GM19240 (cell line): ENCODE measurements around the gene OR2A1.
"Not testable (repeated sequence)": the region's sequence is repeated elsewhere in the genome, so short reads cannot be mapped to it uniquely, and the experiment has no call there.

ENCODE experiments used
- DNase-seq: peaks from one replicate; pipeline ENCODE4 v3.0.0; 2011; ENCODE audit warnings: low spot score; ENCODE audit not compliant: insufficient read length

OR2A1 gene

DNA sequence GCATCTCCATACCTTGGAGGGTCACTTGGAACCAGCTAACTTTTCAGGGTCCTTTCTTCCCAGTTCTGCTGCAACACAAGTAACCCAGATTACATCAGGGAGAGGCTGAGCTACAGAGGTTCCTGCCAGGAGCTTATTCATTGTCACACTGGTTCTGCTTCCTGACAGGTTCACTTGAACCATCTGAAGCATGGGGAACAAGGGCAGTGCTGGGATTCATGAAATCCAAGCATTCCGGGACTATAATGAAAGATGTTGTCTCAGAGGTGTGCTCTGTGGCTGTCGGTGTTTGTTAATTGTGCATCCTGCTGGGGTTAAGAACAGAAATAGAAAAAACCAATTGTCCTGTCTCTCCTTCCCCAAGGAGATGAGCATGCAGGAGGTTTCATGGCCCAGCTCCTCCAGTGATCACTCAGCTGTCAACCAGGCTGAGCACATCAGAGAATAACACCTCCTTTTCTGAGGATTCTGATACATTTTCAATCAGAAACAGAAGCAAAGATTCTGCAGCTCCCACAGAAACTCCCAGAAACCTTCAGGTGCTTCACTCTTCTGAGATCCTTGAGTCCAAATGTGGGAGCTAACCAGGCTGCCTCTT is at the start of gene OR2A1:
OR2A1 (plus strand) TSS at position 548 of the 598 bp plus-strand sequence. CDS start 5,706 bp downstream, outside the sequence.
- not testable (repeated sequence) for DNase-seq

DNA sequence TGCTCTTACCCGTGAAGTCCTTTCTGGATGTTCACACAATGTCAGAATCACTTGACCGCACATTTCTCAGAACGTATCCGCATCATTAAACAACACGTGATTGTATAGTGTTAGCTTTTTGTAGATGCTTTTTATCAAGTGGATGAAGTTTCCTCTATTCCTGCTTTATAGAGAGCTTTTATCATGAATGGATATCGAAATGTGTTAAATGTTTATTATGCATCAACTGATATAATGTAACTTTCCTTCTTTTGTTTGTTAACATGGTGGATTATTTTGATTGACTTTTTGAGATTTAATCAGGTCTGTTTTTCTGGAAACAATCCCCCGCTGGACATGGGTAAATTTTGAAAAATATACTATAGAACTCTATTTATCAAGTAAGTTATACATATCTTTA is 47.5 kb upstream of the OR2A1 start, which contains the start of gene OR2A7:
OR2A7 (minus strand) TSS at position 101 of the 400 bp plus-strand sequence. CDS start 5,164 bp downstream, outside the sequence.
- not testable (repeated sequence) for DNase-seq

GRCh38 chr7:144269188-144269587 is 43.0 kb upstream of the OR2A1 start, which contains the start of gene CTAGE8:
CTAGE8 (minus strand) TSS chr7:144269288; CDS start chr7:144269250, 38 bp downstream.
- DNase-seq, result not testable (repeated sequence)

DNA sequence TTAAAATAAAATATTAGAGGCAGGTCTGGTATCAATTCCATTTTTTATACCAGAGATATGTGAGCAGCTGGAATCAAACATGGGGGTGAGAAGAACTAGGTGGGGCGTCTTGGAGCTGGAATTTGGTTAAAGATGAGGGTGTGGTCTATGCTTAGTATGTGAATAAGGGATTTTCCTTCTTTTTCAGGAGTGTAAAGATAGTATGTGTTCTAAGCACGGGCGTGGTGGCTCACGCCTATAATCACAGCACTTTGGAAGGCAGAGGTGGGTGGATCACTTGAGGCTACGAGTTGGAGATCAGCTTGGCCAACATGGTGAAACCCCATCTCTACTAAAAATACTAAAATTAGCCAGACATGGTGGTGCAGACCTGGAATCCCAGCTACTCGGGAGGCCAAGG is 36.9 kb upstream of the OR2A1 start:
- DNase-seq, result not testable (repeated sequence)

DNA sequence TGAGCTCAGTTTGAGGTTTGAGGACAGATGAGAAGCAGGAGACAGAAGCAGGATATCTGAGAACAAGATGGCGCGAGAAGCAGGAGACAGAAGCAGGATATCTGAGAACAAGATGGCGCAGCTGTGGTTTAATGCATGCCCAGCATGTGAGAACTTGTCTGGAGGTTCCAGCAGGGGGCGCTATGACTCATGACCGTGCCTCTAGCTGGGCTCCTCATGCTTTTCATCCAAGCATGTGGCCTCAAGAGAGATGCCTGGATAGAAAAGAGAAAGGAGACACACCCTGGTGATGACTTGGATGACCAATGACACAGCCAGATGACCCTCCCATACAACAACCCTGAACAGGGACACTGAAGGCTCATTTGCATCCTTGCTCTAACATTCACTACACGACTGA is 32.2 kb upstream of the OR2A1 start:
- not testable (repeated sequence) for DNase-seq

GRCh38 chr7:144281981-144282380 is 30.2 kb upstream of the OR2A1 start:
- DNase-seq, result not testable (repeated sequence)

DNA sequence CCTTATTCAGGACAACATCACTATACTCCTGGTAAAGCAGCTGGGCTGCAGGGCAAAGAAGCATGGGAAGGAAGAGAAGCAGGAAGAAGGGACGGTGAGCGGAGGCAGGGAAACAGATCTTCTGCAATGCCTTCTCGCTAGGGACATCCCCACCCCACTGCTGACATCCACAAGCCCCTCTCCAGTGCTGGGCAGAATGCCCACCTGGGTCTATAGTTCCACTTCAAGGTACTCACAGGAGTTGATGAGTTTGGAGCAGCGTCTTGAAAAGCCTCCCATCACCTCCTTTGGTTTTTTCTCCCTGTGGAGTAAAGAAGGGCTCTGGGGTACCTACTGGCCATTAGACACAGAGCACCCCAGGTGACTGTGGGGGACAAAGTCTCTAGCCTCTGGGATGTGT is 29.7 kb upstream of the OR2A1 start:
- DNase-seq, result not testable (repeated sequence)

GRCh38 chr7:144283716-144284115 is 28.5 kb upstream of the OR2A1 start:
- not testable (repeated sequence) for DNase-seq

- DNase-seq, result not testable (repeated sequence)
These were observed 24.9 kb upstream of the OR2A1 start for GRCh38 chr7:144287171-144287784.

GRCh38 chr7:144291607-144292006 is 20.6 kb upstream of the OR2A1 start:
- DNase-seq, result not testable (repeated sequence)

- not testable (repeated sequence) for DNase-seq
These were observed 19.6 kb upstream of the OR2A1 start for GRCh38 chr7:144292384-144293161.

GRCh38 chr7:144293794-144294499 is 18.3 kb upstream of the OR2A1 start:
- DNase-seq, result not testable (repeated sequence)

GRCh38 chr7:144302578-144303303 is 9.5 kb upstream of the OR2A1 start:
- not testable (repeated sequence) for DNase-seq

GRCh38 chr7:144303607-144304006 is 8.6 kb upstream of the OR2A1 start:
- not testable (repeated sequence) for DNase-seq

DNA sequence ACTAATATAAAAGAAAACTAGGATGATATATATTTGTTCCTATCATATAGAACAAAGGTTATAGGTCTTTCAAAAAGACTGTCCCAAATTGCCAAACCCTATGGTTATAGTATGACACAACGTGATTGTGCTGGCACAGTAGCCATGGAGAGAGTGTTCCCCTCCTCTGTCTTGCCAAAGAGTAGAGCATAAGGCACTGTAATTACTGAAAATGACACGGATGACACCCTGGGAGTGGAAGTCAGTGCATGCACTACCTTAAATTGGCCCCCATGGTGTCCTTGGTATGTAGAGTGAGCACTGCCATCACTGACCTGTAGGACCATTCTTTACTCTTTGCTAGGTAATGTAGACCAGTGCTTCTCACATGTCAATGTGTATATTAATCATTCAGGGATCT is 7.1 kb upstream of the OR2A1 start:
- DNase-seq, result not testable (repeated sequence)

DNA sequence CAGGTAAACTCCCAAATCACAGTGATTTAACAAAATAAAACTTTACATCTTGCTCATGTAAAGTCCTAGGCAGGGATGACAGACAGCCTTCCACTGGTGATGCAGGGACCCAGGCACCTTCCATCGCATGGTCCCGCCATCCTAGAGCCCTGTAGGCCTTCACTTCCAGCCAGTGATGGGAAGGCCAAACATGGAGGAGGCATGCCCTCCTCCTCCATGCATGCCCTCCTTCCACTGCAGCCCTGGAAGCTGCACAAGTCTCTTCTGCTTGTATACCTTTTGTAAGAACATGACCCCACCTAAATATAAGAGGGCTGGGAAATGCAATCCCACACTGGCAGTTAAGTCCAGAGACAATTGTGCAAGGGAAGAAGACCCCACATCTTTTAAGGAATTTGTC is 2.5 kb upstream of the OR2A1 start:
- DNase-seq, result not testable (repeated sequence)

GRCh38 chr7:144311218-144311617 is 1.0 kb upstream of the OR2A1 start:
- not testable (repeated sequence) for DNase-seq

DNA sequence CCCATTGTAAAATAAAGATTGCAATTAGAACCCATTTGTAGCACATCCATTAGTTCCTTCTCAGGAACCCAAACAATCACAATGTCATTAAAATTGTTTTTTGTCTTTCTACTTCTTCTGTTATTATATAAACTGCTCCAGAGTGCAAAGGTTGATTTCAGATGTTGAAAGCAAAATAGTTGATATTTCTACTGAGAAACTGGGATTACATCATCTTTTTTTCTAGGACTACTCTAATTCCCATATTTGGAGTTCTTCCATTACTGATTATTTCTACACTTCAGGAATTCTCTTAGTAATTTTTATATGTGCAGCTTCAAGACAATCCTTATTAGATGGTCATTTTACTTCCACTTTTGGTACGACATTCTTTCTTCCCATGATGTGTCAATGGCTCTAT is 5.3 kb downstream of the OR2A1 start:
- DNase-seq, result not testable (repeated sequence)

GRCh38 chr7:144319547-144319946 is 7.3 kb downstream of the OR2A1 start:
- not testable (repeated sequence) for DNase-seq

- not testable (repeated sequence) for DNase-seq
These were observed 9.5 kb downstream of the OR2A1 start for GRCh38 chr7:144321677-144322206.
